Measurements from ENCODE around the gene EPN2. TPM values are rescaled to one million over a fixed set of nuclear protein-coding genes. Genes with fewer than 3 reads are reported as not detected.

EPN2 gene
- total and polyA plus RNA-seq, 10 of the 15 experiments (the other 5 are each of a cell fraction or from before 2014, with no cell fraction given), result 0.26 to 8.4 (median 4.7) TPM

- H4K20me1 ChIP-seq (ENCODE audit: control insufficient read depth, insufficient read depth), result no peaks in the 10 kb centered on the region
- H3K79me2 ChIP-seq (ENCODE audit: control insufficient read depth, insufficient read depth, low read length), result no peaks in the 10 kb centered on the region
- SMC1A ChIA-PET (ENCODE audit: uncharacterized antibody, unreplicated experiment), result no interaction called here
- no TSS peak for BruUV-seq (replicated peaks)
- no peaks in the 10 kb centered on the region for H3K27me3 ChIP-seq (replicated peaks in 1 of 2; ENCODE audit: control insufficient read depth in 2 of 2, insufficient read depth in 2 of 2, low read length in 1 of 2)
- H3K4me3 ChIP-seq, result no peak overlapping the region
- no peak for ATAC-seq
- POLR2A ChIA-PET, result no interaction called here
- no peak overlapping the region for H3K4me2 ChIP-seq (ENCODE audit: control insufficient read depth, insufficient read depth)
- no peak for TF ChIP-seq MEF2B (IDR thresholded peaks at IDR 0.05; ENCODE audit: partially characterized antibody, poor library complexity, severe bottlenecking)
- TF ChIP-seq RELA (IDR thresholded peaks at IDR 0.05; ENCODE audit: borderline replicate concordance, partially characterized antibody), result no peak
- no peak for TF ChIP-seq SPI1 (IDR thresholded peaks at IDR 0.05; ENCODE audit: borderline replicate concordance, insufficient read depth, low read depth, low read length)
- TF ChIP-seq NR2C1 (IDR thresholded peaks at IDR 0.05), result no peak
- TF ChIP-seq ATF7 (IDR thresholded peaks at IDR 0.05; ENCODE audit: low read depth), result no peak
- TF ChIP-seq EZH2 (IDR thresholded peaks at IDR 0.05; ENCODE audit: borderline replicate concordance, control insufficient read depth, low read depth, low read length), result no peak
- TF ChIP-seq MAX (IDR thresholded peaks at IDR 0.05; ENCODE audit: low read depth, low read length), result no peak
- no peak for TF ChIP-seq ZNF217 (IDR thresholded peaks at IDR 0.05)
- TF ChIP-seq TBL1XR1 (IDR thresholded peaks at IDR 0.05; ENCODE audit: low read depth, low read length), result no peak
- no peak for TF ChIP-seq IRF3 (IDR thresholded peaks at IDR 0.05)
- TF ChIP-seq HSF1 (IDR thresholded peaks at IDR 0.05; ENCODE audit: low read depth, low read length), result no peak
- TF ChIP-seq HDAC6 (IDR thresholded peaks at IDR 0.05; ENCODE audit: unreplicated experiment), result no peak
- no peak for TF ChIP-seq HCFC1 (IDR thresholded peaks at IDR 0.05; ENCODE audit: low read length)
- no peak for TF ChIP-seq EED (IDR thresholded peaks at IDR 0.05; ENCODE audit: low read depth)
- TF ChIP-seq IRF4 (IDR thresholded peaks at IDR 0.05; ENCODE audit: low read depth, low read length), result no peak
- TF ChIP-seq BRCA1 (IDR thresholded peaks at IDR 0.05; ENCODE audit: low read depth, low read length), result no peak
- TF ChIP-seq POLR2A (IDR thresholded peaks at IDR 0.05; ENCODE audit: low read depth, low read length), result no peak
- H3K36me3 ChIP-seq (ENCODE audit: control insufficient read depth in 2 of 2, insufficient read depth in 2 of 2, low read length in 1 of 2), result no peaks in the 10 kb centered on the region
- CTCF ChIA-PET, result no interaction called here
- no peak for DNase-seq (ENCODE audit: low read depth, low spot score)
- FAIRE-seq, result no peak
- 77% methylated on average over 4 of the region's 4 CpGs for WGBS (ENCODE audit: insufficient coverage, insufficient replicate concordance, low lambda C conversion rate, missing lambda C conversion rate)
- RAD21 ChIA-PET (ENCODE audit: unreplicated experiment), result no interaction called here
- in situ Hi-C loops (cut with MboI) (no loop called here), intact Hi-C loops (cut with micrococcal nuclease; ENCODE audit: unreplicated experiment) (no loop called here)
- no peak overlapping the region for H2AFZ ChIP-seq (ENCODE audit: control insufficient read depth, low read depth, low read length)
- H3K4me1 ChIP-seq (ENCODE audit: control insufficient read depth, insufficient read depth, low read length), result no peaks in the 10 kb centered on the region
- no peaks in the 10 kb centered on the region for H3K9me3 ChIP-seq (replicated peaks; ENCODE audit: control insufficient read depth, insufficient read depth, low read length)
- no peak overlapping the region for H3K27ac ChIP-seq (ENCODE audit: control insufficient read depth, insufficient read depth)
- no peak overlapping the region for H3K9ac ChIP-seq (ENCODE audit: control insufficient read depth, insufficient read depth, low read length)
These were observed 26.5 kb downstream of the EPN2 start for GRCh38 chr17:19263641-19264051.

Data from GM12878 (cell line).